Right lobe of liver (tissue), 4 donors: Measurements from ENCODE around the gene HID1.

Experiments used
- CTCF ChIP-seq, 4 donors: fragments of 200-600 bp in 3 of 4; fragments of 450-650 bp in 1 of 4; IDR thresholded peaks; one replicate each; pipeline versions ENCODE4 v1.5.1 to v1.8.0; 2016 to 2022; ENCODE audit warnings: antibody characterized with exemption in 4 of 4, mild to moderate bottlenecking in 2 of 4
- POLR2A ChIP-seq: fragments of 450-650 bp; IDR thresholded peaks from one replicate; pipeline ENCODE4 v1.6.1; 2017; ENCODE audit warnings: antibody characterized with exemption, mild to moderate bottlenecking
- donor health status: DM: no; HTN: no; CAD: no.
- donor health status: DM: no; HTN: no; CAD: no.
- donor health status: DM: no; HTN: yes; CAD: no.

DNA sequence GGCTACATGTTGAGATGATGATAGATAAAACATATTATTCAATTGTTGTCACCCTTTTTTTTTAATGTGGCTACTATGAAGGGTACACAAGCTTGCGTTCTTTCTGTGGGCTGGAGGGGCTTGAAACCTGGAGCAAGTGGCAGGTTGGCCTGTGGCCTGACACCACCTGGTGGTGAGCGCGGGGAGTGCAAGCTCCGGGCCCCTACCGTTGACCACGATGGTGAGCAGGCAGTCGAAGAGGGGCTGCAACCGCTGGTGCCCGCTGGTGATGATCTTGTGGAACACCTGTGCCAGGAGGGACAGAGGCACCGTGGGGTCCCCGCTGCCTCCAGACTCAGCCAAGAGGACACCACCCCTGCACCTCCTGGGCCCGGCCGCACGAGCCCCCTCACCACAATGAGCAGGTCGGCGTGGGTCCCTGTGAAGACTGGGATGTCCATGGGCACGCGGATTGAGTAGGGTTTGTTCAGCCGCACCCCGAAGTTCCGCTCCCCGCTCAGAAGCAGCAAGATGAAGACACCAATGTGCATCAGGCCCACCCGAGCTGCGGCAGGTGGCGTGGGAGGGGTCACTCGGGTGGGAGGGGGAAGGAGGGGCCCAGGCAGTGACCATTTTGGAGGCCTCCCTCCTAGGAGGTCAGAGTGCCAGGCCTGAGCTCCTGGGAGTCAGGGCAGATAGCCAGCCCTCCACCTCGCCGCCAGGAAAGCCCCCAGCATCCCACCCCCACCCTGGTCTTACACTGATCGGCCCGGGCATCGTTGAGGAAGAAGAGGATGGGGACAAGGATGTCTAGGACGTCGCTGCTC is 14.4 kb downstream of the HID1 start:
- TF ChIP-seq CTCF (IDR thresholded peaks at IDR 0.05) (peak; percentile 85 to 95 (median 93)), POLR2A (no peak)
